GM04503 (cell line): ENCODE results near the gene MYO18A.
"Not testable (repeated sequence)": the region's sequence is repeated elsewhere in the genome, so short reads cannot be mapped to it uniquely, and the experiment has no call there.

Experiments
- DNase-seq: peaks from one replicate; pipeline ENCODE4 v3.0.0-alpha.2; 2012; ENCODE audit warnings: low read depth

Gene MYO18A

DNA sequence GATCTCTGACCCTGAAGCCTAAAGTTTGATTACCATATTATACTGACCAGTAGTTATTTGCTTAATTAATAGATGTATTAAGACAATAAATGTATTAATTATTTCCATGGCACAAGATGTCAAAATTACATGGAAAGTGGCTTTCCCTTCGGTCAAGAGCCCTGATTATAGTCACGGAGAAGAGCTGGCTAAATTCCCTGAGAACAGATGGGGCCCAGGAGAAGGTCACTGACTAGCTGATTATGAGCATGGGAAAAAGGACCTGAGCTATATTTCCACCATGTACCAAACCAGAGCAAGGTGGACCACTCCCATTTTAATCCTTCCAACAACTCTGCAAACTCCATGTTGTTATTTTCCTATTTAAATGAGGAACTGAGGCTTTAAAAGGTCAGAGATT, 12.9 kb upstream of the MYO18A start:
- DNase-seq = no peak

DNA sequence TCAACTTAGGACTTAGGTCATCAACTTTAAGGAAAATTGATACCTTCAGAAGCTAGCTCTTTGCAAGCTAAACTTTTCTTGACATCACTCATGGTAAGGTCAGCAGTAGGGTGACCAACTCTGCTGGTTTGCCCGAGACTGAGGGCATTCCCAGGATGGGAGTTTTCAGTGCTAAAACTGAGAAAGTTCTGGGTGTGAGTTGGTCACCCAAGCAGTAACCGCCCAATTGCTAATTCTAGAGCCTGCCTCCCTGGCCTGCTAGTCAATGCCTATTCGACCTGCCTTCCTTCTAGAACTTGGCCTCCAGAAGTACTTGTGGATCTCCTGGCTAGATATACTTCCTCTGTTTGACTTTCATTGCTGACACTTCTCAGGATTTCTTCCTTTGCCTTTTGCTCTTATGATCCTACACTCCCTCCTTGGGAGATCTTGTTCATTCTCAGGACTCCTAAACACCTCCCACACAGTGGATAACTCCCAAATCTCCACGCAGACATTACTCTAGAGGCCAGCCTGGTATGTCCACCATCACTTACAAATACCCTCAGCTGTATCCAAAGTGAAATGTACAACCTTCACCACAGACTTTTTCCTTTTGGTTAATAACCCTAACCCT, 10.5 kb upstream of the MYO18A start:
- no peak for DNase-seq

DNA sequence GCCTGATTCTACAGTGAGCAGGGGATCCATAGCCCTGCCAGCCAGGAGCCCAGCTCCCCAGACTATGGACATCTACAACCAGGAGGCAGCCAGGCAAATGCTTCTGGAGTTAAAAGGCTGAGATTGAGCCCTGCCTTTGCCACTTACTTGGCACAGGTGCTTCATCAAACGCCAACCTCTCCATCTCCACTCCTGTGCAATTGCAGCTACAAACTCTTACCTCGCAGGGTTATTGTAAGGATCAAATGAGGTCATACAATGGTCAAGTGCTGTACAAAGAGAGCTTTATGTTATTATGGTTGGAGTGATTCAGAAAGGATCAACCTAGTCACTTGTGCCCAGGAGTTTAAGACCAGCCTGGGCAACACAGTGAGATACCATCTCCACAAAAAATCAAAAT, 9.8 kb upstream of the MYO18A start:
- DNase-seq = no peak

DNA sequence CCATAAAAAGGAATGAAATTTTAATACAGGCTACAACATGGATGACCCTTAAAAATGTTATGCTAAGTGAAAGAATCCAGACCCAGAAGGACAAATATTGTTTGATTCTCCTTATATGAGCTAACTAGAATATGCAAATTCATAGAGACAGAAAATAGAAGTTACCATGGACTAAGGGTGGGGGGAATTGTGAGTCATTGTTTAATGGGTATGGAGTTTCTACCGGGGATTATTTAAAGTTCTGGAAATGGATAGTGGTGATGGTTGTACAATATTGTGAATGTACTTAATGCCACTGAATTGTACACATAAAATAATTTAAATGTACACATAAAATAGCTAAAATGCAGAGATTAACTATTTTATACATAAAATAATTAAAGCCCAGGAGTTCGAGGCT, 9.2 kb upstream of the MYO18A start:
- DNase-seq = no peak

DNA sequence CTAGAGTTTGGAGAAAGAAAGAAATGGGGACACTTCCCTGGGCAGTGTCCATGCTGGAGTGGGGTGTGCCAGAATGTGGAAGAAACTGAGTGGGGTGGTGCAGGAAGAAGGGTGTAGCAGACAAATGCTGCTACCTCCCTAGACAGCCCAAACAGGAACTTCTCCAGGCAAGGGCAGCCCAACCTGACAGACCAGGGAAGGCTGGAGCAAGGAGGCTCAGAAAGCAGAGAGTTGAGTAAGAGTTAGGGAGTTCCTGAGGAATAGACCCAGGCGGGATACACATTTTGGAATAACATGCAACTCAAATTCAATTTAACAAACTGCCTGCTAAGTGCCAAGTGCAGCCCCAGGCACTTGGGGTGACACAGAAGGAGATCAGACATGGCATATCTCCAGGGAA, 1.0 kb upstream of the MYO18A start:
- DNase-seq = no peak

DNA sequence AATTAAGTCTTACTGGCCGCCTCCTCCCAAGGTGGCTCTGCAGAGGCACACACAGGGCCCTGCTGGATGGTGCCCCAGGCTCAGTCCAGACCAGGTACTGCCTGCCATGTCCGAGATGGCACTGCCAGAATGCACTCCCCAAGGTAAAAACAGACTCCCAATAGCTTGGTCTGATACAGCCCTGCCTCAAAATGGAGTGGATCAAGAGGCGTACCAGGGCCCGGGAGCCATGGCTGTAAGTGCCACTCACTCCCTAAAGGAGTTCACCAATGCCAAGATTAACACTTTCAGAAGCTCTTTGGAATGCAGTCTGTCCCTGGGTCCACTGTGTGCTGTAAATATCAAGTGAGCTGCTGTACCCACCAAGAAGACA, 576 bp upstream of the MYO18A start:
- no peak for DNase-seq

DNA sequence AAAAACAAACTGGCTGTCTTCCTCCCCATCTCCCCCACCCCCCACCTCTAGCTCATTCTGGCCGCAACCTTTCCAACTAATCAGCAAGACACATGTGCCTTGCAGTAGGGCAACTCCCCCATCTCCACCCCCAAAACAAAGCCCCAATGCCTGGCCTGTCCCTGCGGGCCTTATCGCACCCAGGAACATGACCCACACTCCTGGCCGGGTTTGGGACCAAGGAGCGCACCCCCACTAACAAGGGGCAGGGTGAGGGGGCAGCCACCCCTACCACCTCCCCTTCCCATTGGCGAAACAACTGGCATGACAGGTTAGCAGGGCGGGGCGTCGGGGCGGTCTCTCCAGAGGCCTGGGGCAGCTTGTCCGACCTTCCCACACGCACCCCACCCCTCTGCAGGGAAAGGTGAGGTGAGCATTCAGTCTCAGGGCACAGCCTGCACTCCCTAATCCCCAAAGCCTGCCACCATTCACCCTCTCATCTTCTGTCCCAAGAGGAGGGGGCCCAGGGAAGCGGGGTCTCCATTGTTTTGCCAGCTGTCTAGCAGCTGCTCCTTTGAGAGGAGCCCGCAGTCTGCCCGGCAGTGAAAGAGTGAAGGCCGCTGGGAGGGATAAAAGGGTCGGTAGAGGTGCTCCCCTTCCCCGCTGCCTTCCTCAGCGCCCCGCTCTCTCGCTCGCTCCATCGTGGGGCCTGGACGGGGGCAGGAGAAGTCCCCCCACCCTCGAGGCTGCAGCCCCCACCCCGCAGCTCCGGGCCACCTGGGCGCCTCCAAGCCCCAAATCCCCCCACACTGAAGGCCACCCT, 765 bp downstream of the MYO18A start:
- no peak for DNase-seq

DNA sequence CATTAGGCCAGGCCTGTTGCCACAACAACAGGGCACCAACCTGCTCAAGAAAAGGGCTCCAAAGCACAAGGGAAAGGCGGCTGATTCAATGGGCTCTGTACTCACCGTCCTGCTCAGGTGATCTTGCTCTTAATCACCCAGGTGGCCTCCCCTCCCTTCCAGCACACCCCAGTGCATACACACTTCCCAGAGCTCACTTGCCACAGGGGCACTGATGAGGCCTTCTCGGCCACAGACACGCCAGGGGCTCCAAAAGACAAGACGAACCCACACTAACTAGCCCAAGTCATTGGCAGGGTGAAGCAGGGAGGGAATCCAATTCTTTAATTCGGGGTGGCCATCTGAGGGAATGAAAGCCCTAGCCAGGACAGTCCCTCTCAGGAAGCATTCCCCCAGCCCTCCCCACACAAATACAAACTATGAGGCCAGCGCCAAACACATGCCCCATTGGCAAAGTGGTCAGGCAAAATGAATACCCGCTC, 1.4 kb downstream of the MYO18A start:
- no peak for DNase-seq

DNA sequence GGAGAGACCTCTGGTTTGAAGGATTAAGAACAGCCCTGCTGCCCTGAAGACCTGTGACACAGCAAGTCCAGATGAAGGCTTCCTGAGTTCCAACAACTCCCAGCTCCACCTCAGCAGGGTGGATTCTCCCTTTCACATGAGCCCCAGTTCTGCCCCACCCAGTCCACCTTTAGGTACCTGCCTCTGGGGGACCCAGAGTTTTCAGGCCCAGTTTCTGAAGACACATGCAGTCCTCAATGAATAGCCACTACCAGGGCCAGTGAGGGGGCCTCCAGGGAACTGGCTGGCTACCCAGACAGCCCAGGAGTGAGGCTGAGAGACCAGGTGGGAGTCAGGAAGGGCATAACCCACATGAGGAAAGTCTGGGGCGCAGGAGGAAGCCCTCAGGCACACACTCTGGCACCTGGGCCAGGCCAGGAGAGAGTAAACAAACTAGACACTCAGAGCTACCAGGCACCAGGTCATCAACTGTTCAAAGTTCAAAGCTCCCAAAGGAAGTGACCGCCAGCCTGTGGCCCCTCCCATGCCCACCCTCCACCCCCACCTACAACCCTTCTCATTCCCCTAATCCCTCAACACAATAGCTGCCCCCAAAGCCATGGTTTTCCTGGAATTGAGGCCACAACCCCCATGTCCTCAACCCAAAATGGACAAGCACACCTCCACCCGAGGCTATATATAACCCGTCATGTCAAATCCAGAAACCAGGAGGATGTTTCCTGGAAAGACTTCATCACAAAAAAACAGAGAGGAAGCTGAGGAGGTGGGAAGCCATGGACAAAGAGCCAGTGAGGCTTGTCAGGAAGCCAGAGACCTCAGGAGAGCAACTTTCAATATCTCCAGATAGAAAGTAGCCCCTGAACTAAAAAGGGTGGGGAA, 2.1 kb downstream of the MYO18A start:
- DNase-seq = no peak

DNA sequence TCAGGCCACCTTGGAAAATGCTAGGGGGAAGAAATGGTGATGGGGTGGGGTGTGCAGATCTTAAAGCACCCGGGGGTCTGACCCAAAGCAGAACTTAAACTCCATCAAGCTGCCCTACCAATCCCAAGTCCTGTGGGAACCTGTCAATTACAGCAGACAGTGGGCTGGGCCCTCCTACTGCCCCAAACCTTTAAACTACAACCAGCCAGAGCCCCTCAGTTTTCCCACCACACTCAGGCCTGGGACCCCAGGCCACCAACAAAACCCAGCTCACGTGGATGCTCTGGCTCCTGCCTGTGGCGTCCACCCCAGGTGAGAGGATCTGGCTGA, 2.7 kb downstream of the MYO18A start:
- no peak for DNase-seq

DNA sequence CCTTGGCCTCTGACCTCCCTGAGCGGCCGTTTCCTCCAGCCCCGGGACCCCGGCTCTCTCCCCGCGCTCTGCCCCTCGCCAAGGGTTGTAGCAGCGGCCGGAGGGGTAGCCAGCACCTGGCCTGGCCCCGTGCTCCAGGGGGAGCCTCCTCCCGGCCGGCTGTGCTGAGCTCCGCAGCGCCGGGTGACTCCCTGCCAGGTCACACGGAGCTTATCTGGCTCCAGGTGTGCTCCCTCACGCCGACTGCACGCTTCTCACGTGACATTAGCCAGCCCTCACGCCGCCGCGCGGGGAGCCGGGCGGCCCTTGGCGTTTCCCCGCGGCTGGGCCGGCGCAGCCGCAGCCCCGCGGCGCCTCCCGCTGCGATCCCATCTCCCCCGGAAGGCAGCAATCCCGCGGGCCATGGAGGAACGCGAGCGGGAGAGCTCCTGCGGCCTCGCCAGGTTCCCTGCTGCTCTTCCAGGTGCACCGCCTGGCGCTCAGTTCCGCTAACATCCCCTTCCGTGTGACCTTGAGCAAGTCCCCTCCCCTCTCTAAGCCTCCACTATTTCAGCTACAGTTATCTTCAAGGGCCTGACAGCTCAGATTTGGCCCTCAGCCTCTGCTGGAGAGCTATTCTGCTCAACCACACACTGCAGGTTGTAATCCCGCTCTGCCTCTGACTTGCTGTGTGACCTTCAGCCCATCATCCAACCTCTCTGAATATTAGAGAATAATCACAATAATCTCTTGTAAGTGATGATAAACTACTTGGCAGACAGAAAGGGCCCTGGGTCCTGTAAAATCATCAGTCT, 3.4 kb downstream of the MYO18A start:
- no peak for DNase-seq

DNA sequence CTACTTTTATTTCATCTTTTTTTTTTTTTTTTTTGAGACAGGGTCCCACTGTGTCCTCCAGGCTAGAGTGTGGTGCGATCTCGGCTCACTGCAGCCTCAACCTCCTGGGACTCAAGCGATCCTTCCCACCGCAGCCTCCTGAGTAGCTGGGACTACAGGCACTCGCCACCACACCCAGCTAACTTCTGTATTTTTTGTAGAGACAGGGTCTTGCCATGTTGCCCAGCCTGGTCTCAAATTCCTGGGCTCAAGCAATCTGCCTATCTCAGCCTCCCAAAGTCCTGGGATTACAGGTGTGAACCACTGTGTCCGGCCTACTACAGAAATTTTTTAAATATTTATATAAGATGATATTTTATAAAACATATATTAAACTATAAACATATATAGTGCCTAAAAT, 4.8 kb downstream of the MYO18A start:
- no peak for DNase-seq

DNA sequence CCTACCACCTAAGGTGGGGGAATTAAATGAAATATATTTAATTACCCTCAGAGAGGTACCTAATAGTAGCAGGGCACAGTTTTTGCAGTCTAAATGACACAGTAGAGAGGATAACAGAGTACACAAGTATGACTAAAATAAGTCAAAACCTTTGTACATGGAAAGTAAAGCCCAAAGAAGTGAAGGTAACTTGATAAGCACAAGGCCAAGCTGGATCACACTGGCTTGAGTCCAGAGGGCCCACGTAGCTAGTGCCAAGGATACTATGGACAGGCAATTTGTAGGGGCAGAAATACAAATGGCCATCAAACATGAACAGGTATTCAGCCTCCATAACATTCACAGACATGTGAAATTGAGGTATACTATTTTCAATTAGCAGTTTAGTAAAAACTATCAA, 7.6 kb downstream of the MYO18A start:
- no peak for DNase-seq

DNA sequence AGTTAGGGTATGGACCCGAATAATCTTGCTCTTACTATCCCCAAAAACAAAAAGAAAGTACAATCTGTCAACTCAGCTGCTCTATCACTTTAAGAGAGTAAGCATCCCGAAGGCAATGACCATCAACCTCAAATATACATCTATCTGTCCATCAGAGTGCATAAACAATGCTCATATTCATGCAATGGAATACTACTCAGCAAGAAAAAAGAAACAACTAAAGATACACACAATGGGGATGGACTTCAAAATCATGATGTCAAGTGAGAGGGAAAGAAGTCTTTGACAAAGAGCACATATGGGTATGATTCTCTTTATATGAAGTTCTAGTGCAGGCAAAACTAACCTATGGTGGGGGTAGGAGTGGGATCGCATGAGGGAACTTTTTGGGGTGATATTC, 9.5 kb downstream of the MYO18A start:
- DNase-seq = no peak

DNA sequence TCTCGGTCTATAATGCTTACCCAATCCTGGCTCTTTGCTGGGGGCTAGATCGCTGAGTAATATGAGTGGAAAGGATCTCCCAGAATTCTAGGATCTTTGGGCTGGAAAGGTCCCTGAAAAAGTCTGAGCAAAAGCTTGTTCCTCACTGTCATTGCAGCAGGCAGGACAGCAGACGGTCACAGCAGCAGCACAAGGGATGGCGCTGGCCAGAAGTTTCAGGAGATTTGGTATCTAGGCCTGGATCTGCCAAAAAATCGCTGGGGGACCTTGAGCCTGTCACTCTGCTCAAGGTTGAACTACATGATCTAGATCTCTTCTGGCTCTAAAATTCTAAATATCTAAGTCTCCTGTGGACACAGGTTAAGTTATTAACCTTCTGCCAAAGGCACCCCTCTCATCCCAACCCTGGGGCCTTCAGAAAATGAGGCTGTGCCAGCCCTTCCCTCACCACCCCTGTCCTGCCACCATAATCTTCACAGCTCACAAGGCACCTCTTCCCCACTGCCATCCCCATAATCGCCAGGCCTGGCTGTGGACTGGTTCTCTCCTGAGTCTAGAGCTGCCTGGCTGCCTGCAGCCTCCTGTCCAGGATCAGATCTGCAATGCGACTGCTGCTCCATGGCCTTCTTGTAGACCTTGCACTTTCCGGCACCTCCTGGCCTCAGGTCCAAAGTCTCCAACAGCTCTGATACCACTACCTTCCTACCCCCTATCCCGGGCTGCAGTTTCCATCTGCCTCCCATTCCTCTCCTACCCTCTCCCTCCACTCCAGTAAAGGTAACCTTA, 10.2 kb downstream of the MYO18A start:
- DNase-seq = no peak

DNA sequence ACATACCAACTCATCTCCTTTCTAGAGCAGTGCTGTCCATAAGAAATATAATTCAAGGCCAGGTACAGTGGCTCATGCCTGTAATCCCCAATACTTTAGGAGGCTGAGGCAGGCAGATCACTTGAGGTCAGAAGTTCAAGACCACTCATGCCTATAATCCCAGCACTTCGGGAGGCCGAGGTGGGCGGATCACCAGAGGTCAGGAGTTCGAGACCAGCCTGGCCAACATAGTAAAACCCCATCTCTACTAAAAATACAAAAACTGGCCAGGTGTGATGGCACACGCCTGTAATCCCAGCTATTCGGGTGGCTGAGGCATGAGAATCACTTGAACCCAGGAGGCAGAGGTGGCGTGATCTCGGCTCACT, 11.5 kb downstream of the MYO18A start:
- DNase-seq = not testable (repeated sequence)

DNA sequence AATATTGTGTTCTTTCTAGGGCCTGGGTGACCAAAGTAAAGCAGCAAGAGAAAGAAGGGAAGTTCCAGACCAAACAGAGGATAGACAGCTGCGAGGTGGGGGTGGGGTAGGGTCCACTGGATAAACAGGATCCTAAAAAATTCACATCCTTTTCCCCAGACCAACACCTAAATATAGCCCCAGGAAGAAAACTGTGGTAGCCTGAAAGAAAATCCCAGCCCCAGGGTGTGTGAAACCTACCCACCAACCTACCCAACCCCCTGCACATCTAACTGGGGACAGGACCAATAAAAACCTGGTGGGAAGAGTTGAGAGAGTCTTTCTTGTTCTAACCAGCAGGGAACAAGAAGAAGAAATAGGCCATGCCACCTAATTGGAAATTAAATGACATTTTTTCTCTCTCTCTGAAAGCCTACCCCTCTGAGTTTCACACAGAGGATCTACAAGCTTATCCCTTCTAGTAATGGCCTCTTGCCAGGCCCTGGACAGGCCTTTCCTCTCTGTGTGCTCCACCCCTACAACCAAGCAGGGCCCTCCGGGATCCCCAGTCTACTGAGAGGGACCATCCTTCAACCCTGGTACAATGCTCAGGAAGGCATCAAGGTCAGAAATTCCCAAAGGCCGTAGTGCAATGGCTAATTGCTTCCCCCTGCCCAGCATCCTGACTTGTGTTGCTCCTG, 12.0 kb downstream of the MYO18A start:
- DNase-seq = no peak

DNA sequence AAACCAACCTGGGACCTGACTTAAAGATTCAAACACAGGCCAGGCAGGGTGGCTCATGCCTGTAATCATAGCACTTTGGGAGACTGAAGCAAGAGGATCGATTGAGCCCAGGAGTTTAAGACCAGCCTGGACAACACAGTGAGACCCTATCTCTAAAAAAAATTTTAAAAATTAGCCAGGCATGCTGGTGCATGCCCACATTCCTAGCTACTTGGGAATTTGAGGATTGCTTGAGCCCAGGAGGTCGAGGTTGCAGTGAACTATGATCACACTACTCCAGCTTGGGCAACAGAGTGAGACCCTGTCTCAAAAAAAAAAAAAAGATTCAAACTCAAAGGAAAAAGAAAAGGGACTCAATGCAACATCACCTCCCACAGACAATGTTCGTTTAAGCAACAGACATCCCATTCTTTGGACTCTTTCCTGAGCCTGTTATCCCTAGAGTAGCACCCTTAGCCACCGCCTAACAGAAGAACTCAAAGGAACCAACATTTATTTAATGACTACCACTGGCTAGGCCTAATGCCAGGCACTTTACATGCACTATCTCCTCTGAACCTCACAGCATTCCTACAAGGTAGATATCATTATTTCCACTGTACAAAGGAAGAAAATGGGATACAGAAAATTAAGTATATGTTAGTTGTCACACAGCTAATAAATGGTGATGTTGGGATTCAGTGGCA, 12.7 kb downstream of the MYO18A start:
- no peak for DNase-seq

DNA sequence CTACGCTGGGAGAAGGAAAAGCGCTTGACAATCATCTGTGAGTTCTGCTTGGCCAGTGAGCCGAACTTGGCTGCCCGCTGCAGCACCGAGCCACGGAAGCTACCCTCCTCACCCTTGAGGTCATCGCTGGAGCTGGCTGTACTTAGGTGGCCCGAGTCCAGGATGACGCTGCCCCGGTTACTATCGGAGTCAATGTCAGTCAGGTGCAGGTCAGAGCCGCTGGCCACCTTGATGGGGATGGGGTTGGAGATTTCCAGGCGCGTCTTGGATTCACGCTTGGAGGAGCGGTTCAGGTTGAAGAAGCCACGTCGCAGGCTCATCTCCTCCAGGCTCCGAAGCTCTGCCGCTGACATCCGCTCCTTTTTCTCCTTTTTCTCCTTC, 13.7 kb downstream of the MYO18A start:
- no peak for DNase-seq

DNA sequence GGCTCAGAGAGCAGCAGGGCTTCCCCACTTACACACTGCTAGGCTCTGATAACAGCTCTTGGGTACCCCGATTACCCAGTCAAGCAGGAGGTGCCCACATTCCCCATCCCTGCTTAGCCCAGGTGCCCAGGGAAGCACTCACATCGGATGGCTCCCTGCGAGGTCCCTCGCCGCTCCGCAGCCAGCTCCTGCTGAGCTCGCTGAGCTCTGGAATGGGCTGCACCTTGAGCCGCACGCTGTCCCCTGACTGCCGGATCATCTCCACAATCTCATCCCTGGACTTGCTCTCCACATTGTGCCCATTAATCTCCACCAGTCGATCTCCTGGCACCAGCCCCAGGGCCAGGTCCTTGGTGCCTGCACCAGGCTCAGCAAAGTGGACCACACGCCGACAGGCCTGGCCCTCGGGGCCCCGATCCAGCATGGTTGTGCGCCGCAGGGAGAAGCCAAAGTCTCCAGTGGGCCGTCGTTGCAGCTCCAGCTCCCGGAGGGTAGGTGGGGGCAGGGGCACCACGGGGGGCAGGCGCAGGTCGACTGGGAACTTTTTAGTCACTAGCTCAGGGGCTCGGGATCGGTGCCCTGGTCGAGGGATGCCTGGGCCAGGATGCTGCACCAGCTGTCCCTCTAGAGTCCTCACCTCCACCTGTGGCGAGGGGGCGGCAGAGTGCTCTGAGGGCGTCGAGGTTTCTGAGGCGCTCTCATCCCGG, 14.2 kb downstream of the MYO18A start:
- DNase-seq = no peak
